Spleen (tissue), 11 donors: ENCODE data around the gene KCNT1. TPM values are rescaled to one million over a fixed set of nuclear protein-coding genes. Genes with fewer than 3 reads are reported as not detected.

Experiments used
- DNase-seq: peaks from one replicate; pipeline ENCODE4 v3.0.0-alpha.2; 2020
- H3K27ac ChIP-seq, 8 donors: fragments of 200-600 bp; sonication (generic) in 7 of 8; 1 replicate in 4 of 8; 2 replicates in 4 of 8; pipeline versions ENCODE4 v1.5.0 to v1.8.0; 2016 to 2021; ENCODE audit warnings: inconsistent platforms in 4 of 8, mild to moderate bottlenecking in 4 of 8, moderate library complexity in 1 of 8
- H3K27me3 ChIP-seq, 7 donors: fragments of 200-600 bp; sonication (generic) in 6 of 7; replicated peaks in 1 of 7; 1 replicate in 4 of 7; 2 replicates in 3 of 7; pipeline versions ENCODE4 v1.5.0 to v1.8.0; 2016 to 2021; ENCODE audit warnings: inconsistent platforms in 3 of 7, mild to moderate bottlenecking in 1 of 7
- H3K36me3 ChIP-seq, 6 donors: fragments of 200-600 bp; sonication (generic) in 5 of 6; 1 replicate in 4 of 6; 2 replicates in 2 of 6; pipeline versions ENCODE4 v1.5.0 to v1.8.0; 2016 to 2021; ENCODE audit warnings: inconsistent platforms in 2 of 6
- H3K4me1 ChIP-seq, 6 donors: fragments of 200-600 bp; sonication (generic) in 5 of 6; 1 replicate in 3 of 6; 2 replicates in 3 of 6; pipeline versions ENCODE4 v1.5.0 to v1.8.0; 2016 to 2021; ENCODE audit warnings: inconsistent platforms in 3 of 6
- H3K4me3 ChIP-seq, 8 donors: fragments of 200-600 bp; sonication (generic) in 7 of 8; 1 replicate in 4 of 8; 2 replicates in 4 of 8; pipeline versions ENCODE4 v1.5.0 to v1.8.0; 2016 to 2021; ENCODE audit warnings: inconsistent platforms in 4 of 8, mild to moderate bottlenecking in 4 of 8, moderate library complexity in 2 of 8
- H3K9me3 ChIP-seq, 8 donors: fragments of 200-600 bp; sonication (generic) in 7 of 8; 1 replicate in 4 of 8; 2 replicates in 4 of 8; pipeline versions ENCODE4 v1.5.0 to v1.8.0; 2016 to 2021; ENCODE audit warnings: inconsistent platforms in 4 of 8
- POLR2A ChIP-seq, 3 donors: fragments of 450-650 bp; IDR thresholded peaks; one replicate each; pipeline ENCODE4 v1.5.1; 2017; ENCODE audit warnings: antibody characterized with exemption in 3 of 3, mild to moderate bottlenecking in 1 of 3
- POLR2AphosphoS5 ChIP-seq, 3 donors: sonication (generic); formaldehyde crosslinking; IDR thresholded peaks; one replicate each; pipeline ENCODE4 v1.5.1; 2017; ENCODE audit warnings: antibody characterized with exemption in 3 of 3
- WGBS, 5 donors: extraction: QIAGEN DNeasy Blood & Tissue Kit in 3 of 5; methylation state at CpG; one replicate each; pipeline versions ENCODE4 v1.1.5 to v1.1.7; 2013 to 2018; 5-methylcytosine and 5-hydroxymethylcytosine counted together
- intact Hi-C: fragments of 100-400 bp; cut with DNase I; formaldehyde crosslinking; loops from one replicate; pipeline ENCODE4 v1.15.0; 2023; ENCODE audit warnings: low total_unique reads
- polyA plus RNA-seq, 3 donors: library from polyadenylated mRNA; stranded (reverse); fragments of 200-250 nt; gene quantifications; one replicate each; pipeline ENCODE4 v1.2.1, GENCODE V29; 2013
- total RNA-seq, 7 donors: library from RNA; depleted of rRNA in 3 of 7; stranded (reverse); fragments of >200 nt in 3 of 7; fragmentation: NEBNext Ultra II Directional in 4 of 7; extraction: Animal tissue kit (Norgen Biotek cat#: 25700) in 4 of 7; gene quantifications; one replicate each; pipeline versions ENCODE4 v1.1.0 to v1.2.1, GENCODE V29; 2016 to 2021
- TF ChIP-seq, protein P1 (sequence below), 11 experiments: fragments of 200-600 bp in 7 of 11; fragments of 450-650 bp in 4 of 11; sonication (generic) in 4 of 11; IDR thresholded peaks in 8 of 11; conservative IDR thresholded peaks in 3 of 11; 1 replicate in 7 of 11; 2 replicates in 4 of 11; pipeline versions ENCODE4 v1.4.0 to v1.8.0; 2016 to 2021; ENCODE audit warnings: antibody characterized with exemption in 11 of 11, inconsistent platforms in 4 of 11, mild to moderate bottlenecking in 1 of 11
- donor health status: healthy with polysubstance abuse.
- donor health status: DM: no; HTN: no; CAD: no; lungs with moderate emphysema.
- donor health status: DM: no; HTN: no; CAD: no.
- donor health status: Bipolar disorder and iron deficiency.
- donor health status: healthy.
- donor health status: DM: no; HTN: no; CAD: no.
- donor health status: DM: yes; HTN: yes; CAD: no.

Gene KCNT1
- total and polyA plus RNA-seq, 10 donors, result 1.0 to 41.5 (median 19.8) TPM

DNA sequence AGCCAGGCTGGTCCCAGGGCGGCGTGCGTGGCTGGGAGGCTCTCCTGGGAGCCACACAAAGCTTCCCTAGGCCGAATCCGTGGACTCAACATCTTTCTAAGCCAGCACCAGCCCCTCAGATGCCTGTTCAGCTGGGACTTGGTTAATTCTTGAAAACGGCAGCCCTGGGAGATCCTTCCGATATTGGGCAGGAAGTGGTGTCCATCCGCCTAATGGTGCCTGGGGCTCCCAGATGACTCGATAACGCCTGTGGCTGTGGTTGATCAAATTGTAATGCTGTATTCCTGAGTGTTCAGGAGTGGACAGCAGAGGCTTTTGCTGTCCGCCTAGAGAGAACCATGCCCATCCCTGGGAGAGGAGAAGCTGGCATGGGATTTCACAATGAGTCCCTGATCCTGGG, 14.1 kb downstream of the KCNT1 start:
- Histone ChIP-seq H3K4me3 (no peak overlapping the region), H3K9me3 (no peaks in the 10 kb centered on the region), H3K36me3 (peaks cover 0 to 9% (median 0%) of the 10 kb centered on the region in 6 donors), H3K4me1 (peaks cover 0 to 80% (median 27%) of the 10 kb centered on the region in 6 donors), H3K27ac (no peak overlapping the region), H3K27me3 (peaks cover 3 to 92% (median 17%) of the 10 kb centered on the region in 7 donors)
- no peak for DNase-seq
- TF ChIP-seq, protein P1, sequence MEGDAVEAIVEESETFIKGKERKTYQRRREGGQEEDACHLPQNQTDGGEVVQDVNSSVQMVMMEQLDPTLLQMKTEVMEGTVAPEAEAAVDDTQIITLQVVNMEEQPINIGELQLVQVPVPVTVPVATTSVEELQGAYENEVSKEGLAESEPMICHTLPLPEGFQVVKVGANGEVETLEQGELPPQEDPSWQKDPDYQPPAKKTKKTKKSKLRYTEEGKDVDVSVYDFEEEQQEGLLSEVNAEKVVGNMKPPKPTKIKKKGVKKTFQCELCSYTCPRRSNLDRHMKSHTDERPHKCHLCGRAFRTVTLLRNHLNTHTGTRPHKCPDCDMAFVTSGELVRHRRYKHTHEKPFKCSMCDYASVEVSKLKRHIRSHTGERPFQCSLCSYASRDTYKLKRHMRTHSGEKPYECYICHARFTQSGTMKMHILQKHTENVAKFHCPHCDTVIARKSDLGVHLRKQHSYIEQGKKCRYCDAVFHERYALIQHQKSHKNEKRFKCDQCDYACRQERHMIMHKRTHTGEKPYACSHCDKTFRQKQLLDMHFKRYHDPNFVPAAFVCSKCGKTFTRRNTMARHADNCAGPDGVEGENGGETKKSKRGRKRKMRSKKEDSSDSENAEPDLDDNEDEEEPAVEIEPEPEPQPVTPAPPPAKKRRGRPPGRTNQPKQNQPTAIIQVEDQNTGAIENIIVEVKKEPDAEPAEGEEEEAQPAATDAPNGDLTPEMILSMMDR (IDR thresholded peaks at IDR 0.05 in 8 of 11, conservative IDR thresholded peaks at IDR 0.05 in 3 of 11), result no peak
- TF ChIP-seq POLR2A (IDR thresholded peaks at IDR 0.05), result no peak
- TF ChIP-seq POLR2AphosphoS5 (IDR thresholded peaks at IDR 0.05), result no peak
- intact Hi-C loops, result no loop called here
- 82 to 90% (median 87%) methylated on average over 6 to 11 of the region's 11 CpGs for WGBS, 5 donors

DNA sequence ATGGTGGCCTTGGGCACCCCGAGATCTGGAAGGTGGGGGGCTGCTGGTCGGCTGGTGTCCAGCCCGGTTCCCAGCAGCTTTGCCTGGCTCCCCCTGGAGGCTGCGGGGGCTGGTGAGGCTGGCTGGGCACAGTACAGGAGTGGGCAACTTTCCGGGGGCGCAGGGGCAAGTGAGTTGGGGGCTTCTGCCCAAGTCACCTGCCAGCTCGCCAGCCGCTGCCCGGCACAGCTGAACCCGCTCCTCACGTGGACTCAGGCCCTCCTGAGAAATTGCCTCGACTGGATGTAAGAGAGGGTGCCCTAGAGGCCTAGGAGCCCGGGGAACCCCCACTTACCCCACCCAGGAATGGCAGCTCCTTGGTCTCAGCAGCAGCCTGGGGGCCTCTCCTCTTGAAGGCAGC, 15.4 kb downstream of the KCNT1 start:
- H3K9me3 ChIP-seq, result no peaks in the 10 kb centered on the region
- H3K36me3 ChIP-seq, result no peaks in the 10 kb centered on the region
- WGBS, 5 donors, result 77 to 89% (median 88%) methylated on average over 5 to 13 of the region's 13 CpGs
- H3K27me3 ChIP-seq, result peaks cover 3 to 89% (median 17%) of the 10 kb centered on the region in 7 donors
- H3K27ac ChIP-seq, result peak overlapping the region in 2 of 8 donors; percentile 80 to 81
- no peak for DNase-seq
- H3K4me3 ChIP-seq, result no peak overlapping the region
- TF ChIP-seq POLR2A (IDR thresholded peaks at IDR 0.05) (no peak), POLR2AphosphoS5 (IDR thresholded peaks at IDR 0.05) (no peak)
- TF ChIP-seq, protein P1 (IDR thresholded peaks at IDR 0.05 in 8 of 11, conservative IDR thresholded peaks at IDR 0.05 in 3 of 11), result no peak
- intact Hi-C loops, result no loop called here
- peaks cover 0 to 80% (median 21%) of the 10 kb centered on the region in 6 donors for H3K4me1 ChIP-seq

DNA sequence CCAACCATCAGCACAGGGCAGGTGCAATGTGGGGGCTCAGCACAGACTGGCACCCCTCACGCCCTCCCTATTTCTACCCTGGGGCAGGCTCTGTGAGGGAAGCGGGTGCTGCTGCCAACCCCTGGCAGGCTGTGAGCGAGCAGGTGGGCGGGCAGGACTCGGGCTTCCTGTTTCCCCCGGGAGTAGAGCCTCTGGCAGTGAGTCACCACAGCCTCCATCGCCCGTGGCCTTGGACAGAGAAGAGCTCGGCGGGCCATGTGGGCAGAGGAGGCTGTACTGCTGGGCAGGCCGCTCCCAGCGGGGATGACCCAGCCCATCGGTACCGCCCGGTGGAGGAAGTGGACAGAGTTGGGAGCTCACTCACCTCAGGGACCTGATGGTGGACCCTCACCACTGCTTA, 16.6 kb downstream of the KCNT1 start:
- intact Hi-C loops, result no loop called here
- 48 to 84% (median 58%) methylated on average over 3 to 15 of the region's 15 CpGs for WGBS, 5 donors
- TF ChIP-seq, protein P1 (IDR thresholded peaks at IDR 0.05 in 8 of 11, conservative IDR thresholded peaks at IDR 0.05 in 3 of 11), result no peak
- TF ChIP-seq POLR2AphosphoS5 (IDR thresholded peaks at IDR 0.05), result peak; percentile 53 to 77 (median 53)
- no peak for TF ChIP-seq POLR2A (IDR thresholded peaks at IDR 0.05)
- Histone ChIP-seq H3K9me3 (no peaks in the 10 kb centered on the region), H3K27ac (peak overlapping the region in 5 of 8 donors; percentile 54 to 81 (median 72)), H3K4me3 (no peak overlapping the region), H3K36me3 (no peaks in the 10 kb centered on the region), H3K4me1 (peaks cover 0 to 80% (median 18%) of the 10 kb centered on the region in 6 donors), H3K27me3 (peaks cover 3 to 83% (median 11%) of the 10 kb centered on the region in 7 donors)
- peak; percentile 88 for DNase-seq

DNA sequence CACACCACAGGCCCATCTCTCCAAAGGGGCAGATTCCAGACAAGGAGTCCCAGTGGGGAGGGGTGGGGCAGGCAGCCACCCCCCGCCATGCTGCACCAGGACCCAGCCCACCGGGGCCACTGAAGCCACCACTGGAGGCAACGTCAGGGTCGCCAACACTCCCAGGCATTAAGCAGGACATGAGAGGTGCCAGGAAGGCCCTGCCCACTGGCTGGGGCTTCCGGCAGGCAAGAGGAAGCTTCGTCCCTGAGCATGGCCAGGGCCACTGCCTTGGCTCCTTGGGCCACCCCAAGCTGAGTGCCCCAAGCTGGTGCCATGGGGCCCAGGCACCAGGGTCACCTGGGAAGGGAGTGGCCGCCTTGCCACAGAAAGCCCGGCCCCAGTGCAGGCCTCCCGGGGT, 17.5 kb downstream of the KCNT1 start:
- H3K9me3 ChIP-seq, result no peaks in the 10 kb centered on the region
- H3K4me3 ChIP-seq, result no peak overlapping the region
- WGBS, 5 donors, result 52 to 70% (median 66%) methylated on average over 3 to 9 of the region's 9 CpGs
- no peak for DNase-seq
- H3K36me3 ChIP-seq, result no peaks in the 10 kb centered on the region
- H3K27ac ChIP-seq, result peak overlapping the region in 5 of 8 donors; percentile 54 to 81 (median 72)
- H3K27me3 ChIP-seq, result peaks cover 3 to 76% (median 11%) of the 10 kb centered on the region in 7 donors
- peaks cover 0 to 83% (median 21%) of the 10 kb centered on the region in 6 donors for H3K4me1 ChIP-seq
- intact Hi-C loops, result no loop called here
- TF ChIP-seq, protein P1 (IDR thresholded peaks at IDR 0.05 in 8 of 11, conservative IDR thresholded peaks at IDR 0.05 in 3 of 11), result no peak
- peak; percentile 41 to 85 (median 64) for TF ChIP-seq POLR2AphosphoS5 (IDR thresholded peaks at IDR 0.05)
